LoVo (cell line): Measurements from ENCODE around the gene ATG7.

Experiments
- DNase-seq: peaks from one replicate; pipeline ENCODE4 v3.0.0-alpha.2; 2016; ENCODE audit warnings: low spot score

ATG7 gene

GRCh38 chr3:11539218-11539617, 267.0 kb downstream of the ATG7 start:
- DNase-seq, result no peak

- no peak for DNase-seq
Measured at GRCh38 chr3:11539677-11540076, 267.5 kb downstream of the ATG7 start.

- DNase-seq, result no peak
Measured at GRCh38 chr3:11541321-11542303, 269.4 kb downstream of the ATG7 start.

- no peak for DNase-seq
Measured at GRCh38 chr3:11542551-11542950, 270.4 kb downstream of the ATG7 start.

GRCh38 chr3:11543141-11543947, 271.1 kb downstream of the ATG7 start:
- no peak for DNase-seq

- no peak for DNase-seq
Measured at GRCh38 chr3:11543948-11544387, 271.8 kb downstream of the ATG7 start.

- no peak for DNase-seq
Measured at GRCh38 chr3:11544412-11545181, 272.4 kb downstream of the ATG7 start.

GRCh38 chr3:11545186-11545851, 273.1 kb downstream of the ATG7 start:
- no peak for DNase-seq

- no peak for DNase-seq
Measured at GRCh38 chr3:11546657-11547302, 274.6 kb downstream of the ATG7 start.

GRCh38 chr3:11547498-11547897, 275.3 kb downstream of the ATG7 start:
- DNase-seq, result no peak

- peak; percentile 19 for DNase-seq
Measured at GRCh38 chr3:11548721-11549131, 276.5 kb downstream of the ATG7 start.

GRCh38 chr3:11549580-11550140, 277.5 kb downstream of the ATG7 start:
- DNase-seq, result no peak

GRCh38 chr3:11551036-11551435, 278.8 kb downstream of the ATG7 start:
- no peak for DNase-seq

- no peak for DNase-seq
Measured at GRCh38 chr3:11552289-11553264, 280.4 kb downstream of the ATG7 start.

- no peak for DNase-seq
Measured at GRCh38 chr3:11553436-11554235, 281.4 kb downstream of the ATG7 start.

- no peak for DNase-seq
Measured at GRCh38 chr3:11554236-11554610, 282.0 kb downstream of the ATG7 start.

GRCh38 chr3:11554666-11555065, 282.5 kb downstream of the ATG7 start:
- DNase-seq, result no peak

GRCh38 chr3:11555211-11555782, 283.1 kb downstream of the ATG7 start:
- DNase-seq, result no peak
